SK-N-SH (cell line): Measurements from ENCODE around the gene DHODH. TPM values are rescaled to one million over a fixed set of nuclear protein-coding genes. Genes with fewer than 3 reads are reported as not detected.
A peak's percentile ranks its signal among the peaks of the same experiment; 100 is the strongest.

Experiments used
- CTCF ChIA-PET: fragments of 300-600, 350-600 bp; formaldehyde crosslinking; extraction: SDS; loops from one replicate; lab custom pipeline; 2021; lab: Yijun Ruan, JAX
- POLR2A ChIA-PET: fragments of 350-600 bp; sonication (Branson Sonifier 250); formaldehyde crosslinking; extraction: SDS; loops from one replicate; lab custom pipeline; 2020; ENCODE audit warnings: antibody characterized with exemption, inconsistent platforms; lab: Yijun Ruan, JAX
- DNase-seq: peaks from one replicate; pipeline ENCODE4 v3.0.0; 2012
- H2AFZ ChIP-seq: fragments of 200-600 bp; sonication (generic); 2 replicates; pipeline ENCODE4 v1.8.1; 2016; ENCODE audit warnings: antibody characterized with exemption, mild to moderate bottlenecking, low read depth
- H3F3A ChIP-seq: fragments of 200-600 bp; sonication (generic); replicated peaks from 2 replicates; pipeline ENCODE3; 2016; ENCODE audit warnings: antibody characterized with exemption, mild to moderate bottlenecking; ENCODE audit not compliant: insufficient read depth
- H3K27ac ChIP-seq, 2 experiments: fragments of 200-500 bp in 1 of 2; fragments of 200-600 bp in 1 of 2; sonication (Bioruptor generic) in 1 of 2; sonication (generic), shearing (Covaris generic) in 1 of 2; 2 replicates each; pipeline versions ENCODE4 v1.5.1 to v1.6.1; 2014 to 2016; ENCODE audit warnings: low read depth in 2 of 2, inconsistent platforms in 1 of 2, low read length in 1 of 2, mild to moderate bottlenecking in 1 of 2, mixed read lengths in 1 of 2
- H3K27me3 ChIP-seq: fragments of 200-600 bp; sonication (generic), shearing (Covaris generic); 2 replicates; pipeline ENCODE4 v1.6.1; 2016; ENCODE audit warnings: mixed run types; ENCODE audit not compliant: insufficient read depth
- H3K36me3 ChIP-seq, 2 experiments: fragments of 200-500 bp in 1 of 2; fragments of 200-600 bp in 1 of 2; sonication (Bioruptor generic) in 1 of 2; sonication (generic) in 1 of 2; replicated peaks in 1 of 2; 2 replicates each; pipeline versions ENCODE3 to v1.5.1; 2014 to 2016; ENCODE audit warnings: low read length in 1 of 2, mild to moderate bottlenecking in 1 of 2; ENCODE audit not compliant: insufficient read depth in 2 of 2, control insufficient read depth in 1 of 2
- H3K4me1 ChIP-seq, 2 experiments: fragments of 200-500 bp in 1 of 2; fragments of 200-600 bp in 1 of 2; sonication (Bioruptor generic) in 1 of 2; sonication (generic), shearing (Covaris generic) in 1 of 2; 2 replicates each; pipeline versions ENCODE4 v1.5.1 to v1.6.1; 2014 to 2016; ENCODE audit warnings: low read depth in 1 of 2, low read length in 1 of 2, mixed run types in 1 of 2; ENCODE audit not compliant: insufficient read depth in 2 of 2, control insufficient read depth in 1 of 2
- H3K4me2 ChIP-seq: fragments of 200-600 bp; sonication (generic), shearing (Covaris generic); 2 replicates; pipeline ENCODE4 v1.6.1; 2017; ENCODE audit warnings: mixed run types
- H3K4me3 ChIP-seq, 2 experiments: fragments of 200-500 bp in 1 of 2; fragments of 200-600 bp in 1 of 2; sonication (Bioruptor generic) in 1 of 2; sonication (generic), shearing (Covaris generic) in 1 of 2; 2 replicates each; pipeline versions ENCODE4 v1.5.1 to v1.8.1; 2014 to 2016; ENCODE audit warnings: low read depth in 2 of 2, inconsistent platforms in 1 of 2, low read length in 1 of 2, mild to moderate bottlenecking in 1 of 2, mixed read lengths in 1 of 2, moderate library complexity in 1 of 2
- H3K79me2 ChIP-seq: fragments of 200-600 bp; sonication (generic); 2 replicates; pipeline ENCODE4 v1.8.1; 2017; ENCODE audit warnings: mild to moderate bottlenecking; ENCODE audit not compliant: insufficient read depth
- H3K9ac ChIP-seq: fragments of 200-600 bp; sonication (generic); 2 replicates; pipeline ENCODE4 v1.6.1; 2017; ENCODE audit warnings: mixed run types
- H3K9me2 ChIP-seq: fragments of 200-600 bp; sonication (generic); 2 replicates; pipeline ENCODE4 v1.6.1; 2017; ENCODE audit warnings: mixed run types
- H3K9me3 ChIP-seq: fragments of 200-600 bp; sonication (generic); 2 replicates; pipeline ENCODE4 v1.6.1; 2017; ENCODE audit warnings: mixed run types, mild to moderate bottlenecking, moderate library complexity
- H4K20me1 ChIP-seq: fragments of 200-600 bp; sonication (generic); 2 replicates; pipeline ENCODE4 v1.6.1; 2017; ENCODE audit warnings: mild to moderate bottlenecking, mixed run types; ENCODE audit not compliant: insufficient read depth
- CHD2 ChIP-seq: fragments of 150-350 bp; IDR thresholded peaks from 2 replicates; pipeline ENCODE4 v1.6.1; 2018; ENCODE audit warnings: low read length; ENCODE audit not compliant: partially characterized antibody
- ELF1 ChIP-seq: IDR thresholded peaks from 2 replicates; pipeline ENCODE4 v1.4.0; 2012
- EZH2phosphoT487 ChIP-seq: fragments of 200-600 bp; sonication (generic); IDR thresholded peaks from 2 replicates; pipeline ENCODE4 v1.6.1; 2017; ENCODE audit warnings: low read depth, mixed run types, mild to moderate bottlenecking, antibody characterized with exemption, moderate library complexity, borderline replicate concordance
- FOXJ3 ChIP-seq: sonication (generic); formaldehyde crosslinking; IDR thresholded peaks from 2 replicates; pipeline ENCODE4 v1.5.1; 2020; ENCODE audit warnings: mild to moderate bottlenecking, missing genetic modification reagents
- FOXM1 ChIP-seq: IDR thresholded peaks from 2 replicates; pipeline ENCODE4 v1.4.0; 2012; ENCODE audit warnings: low read depth, mild to moderate bottlenecking
- GABPA ChIP-seq: IDR thresholded peaks from 2 replicates; pipeline ENCODE4 v1.4.0; 2012; ENCODE audit warnings: low read depth, mild to moderate bottlenecking
- GATA2 ChIP-seq: sonication (generic); formaldehyde crosslinking; IDR thresholded peaks from 2 replicates; pipeline ENCODE4 v1.5.0; 2020; ENCODE audit warnings: mild to moderate bottlenecking, missing genetic modification reagents
- JUND ChIP-seq: IDR thresholded peaks from 2 replicates; pipeline ENCODE4 v1.4.0; 2012
- MXI1 ChIP-seq: IDR thresholded peaks from 2 replicates; pipeline ENCODE4 v1.6.1; 2012; ENCODE audit warnings: mild to moderate bottlenecking, low read depth, low read length, improper control_type of control experiment
- NFIC ChIP-seq: IDR thresholded peaks from 2 replicates; pipeline ENCODE4 v1.4.0; 2012; ENCODE audit warnings: borderline replicate concordance
- NRF1 ChIP-seq: IDR thresholded peaks from 2 replicates; pipeline ENCODE4 v1.6.1; 2012; ENCODE audit warnings: low read depth, mild to moderate bottlenecking, low read length
- RAD21 ChIP-seq: IDR thresholded peaks from 2 replicates; pipeline ENCODE4 v1.6.1; 2012; ENCODE audit warnings: mild to moderate bottlenecking, low read length
- RCOR1 ChIP-seq: fragments of 150-350 bp; IDR thresholded peaks from 2 replicates; pipeline ENCODE4 v1.6.1; 2017; ENCODE audit warnings: antibody characterized with exemption, low read length
- RFX5 ChIP-seq: IDR thresholded peaks from 2 replicates; pipeline ENCODE4 v1.6.1; 2012; ENCODE audit warnings: mild to moderate bottlenecking, improper control_type of control experiment, low read length
- SIN3A ChIP-seq: IDR thresholded peaks from 2 replicates; pipeline ENCODE4 v1.6.1; 2012; ENCODE audit warnings: low read depth, mild to moderate bottlenecking, low read length, moderate library complexity, borderline replicate concordance
- TAF1 ChIP-seq: IDR thresholded peaks from 2 replicates; pipeline ENCODE4 v1.6.1; 2012; ENCODE audit warnings: low read depth, mild to moderate bottlenecking, low read length, moderate library complexity, borderline replicate concordance
- TEAD4 ChIP-seq: IDR thresholded peaks from 2 replicates; pipeline ENCODE4 v1.4.0; 2012; ENCODE audit warnings: mild to moderate bottlenecking, borderline replicate concordance; ENCODE audit not compliant: insufficient read depth
- WGBS: methylation state at CpG from one replicate; pipeline ENCODE4 v1.1.6; 2017; ENCODE audit warnings: low lambda C conversion rate; 5-methylcytosine and 5-hydroxymethylcytosine counted together
- polyA plus RNA-seq, 3 experiments: library from polyadenylated mRNA; depleted of rRNA; stranded (reverse); fragments of >200 nt; gene quantifications; 2 replicates each; pipeline ENCODE4 v1.2.3, GENCODE V29; 2012
- TF ChIP-seq, protein P1 (sequence below): IDR thresholded peaks from 2 replicates; pipeline ENCODE4 v1.4.0; 2012; ENCODE audit warnings: low read depth, borderline replicate concordance
- TF ChIP-seq, protein P2 (sequence below): IDR thresholded peaks from 2 replicates; pipeline ENCODE4 v1.4.0; 2012; ENCODE audit warnings: low read depth, borderline replicate concordance
- TF ChIP-seq, protein P3 (sequence below): IDR thresholded peaks from 2 replicates; pipeline ENCODE4 v1.6.1; 2012; ENCODE audit warnings: mild to moderate bottlenecking, low read depth, low read length, moderate library complexity
- TF ChIP-seq, protein P4 (sequence below): IDR thresholded peaks from 2 replicates; pipeline ENCODE4 v1.4.0; 2012; ENCODE audit warnings: low read depth
- TF ChIP-seq, protein P5 (sequence below): fragments of 150-350 bp; IDR thresholded peaks from 2 replicates; pipeline ENCODE4 v1.6.1; 2016; ENCODE audit warnings: mild to moderate bottlenecking, low read depth, low read length
- TF ChIP-seq, protein P6 (sequence below): IDR thresholded peaks from 2 replicates; pipeline ENCODE4; 2012

DHODH gene
- 10.9 and 11.1 TPM in 2 replicates for polyA plus RNA-seq (2012; rRNA removed)
- 8.6 and 9.4 TPM in 2 replicates for polyA plus RNA-seq (2012; cell fraction: cytosol; rRNA removed)
- polyA plus RNA-seq (2012; cell fraction: nucleus; rRNA removed), result 11.5 and 12.6 TPM in 2 replicates

DNA sequence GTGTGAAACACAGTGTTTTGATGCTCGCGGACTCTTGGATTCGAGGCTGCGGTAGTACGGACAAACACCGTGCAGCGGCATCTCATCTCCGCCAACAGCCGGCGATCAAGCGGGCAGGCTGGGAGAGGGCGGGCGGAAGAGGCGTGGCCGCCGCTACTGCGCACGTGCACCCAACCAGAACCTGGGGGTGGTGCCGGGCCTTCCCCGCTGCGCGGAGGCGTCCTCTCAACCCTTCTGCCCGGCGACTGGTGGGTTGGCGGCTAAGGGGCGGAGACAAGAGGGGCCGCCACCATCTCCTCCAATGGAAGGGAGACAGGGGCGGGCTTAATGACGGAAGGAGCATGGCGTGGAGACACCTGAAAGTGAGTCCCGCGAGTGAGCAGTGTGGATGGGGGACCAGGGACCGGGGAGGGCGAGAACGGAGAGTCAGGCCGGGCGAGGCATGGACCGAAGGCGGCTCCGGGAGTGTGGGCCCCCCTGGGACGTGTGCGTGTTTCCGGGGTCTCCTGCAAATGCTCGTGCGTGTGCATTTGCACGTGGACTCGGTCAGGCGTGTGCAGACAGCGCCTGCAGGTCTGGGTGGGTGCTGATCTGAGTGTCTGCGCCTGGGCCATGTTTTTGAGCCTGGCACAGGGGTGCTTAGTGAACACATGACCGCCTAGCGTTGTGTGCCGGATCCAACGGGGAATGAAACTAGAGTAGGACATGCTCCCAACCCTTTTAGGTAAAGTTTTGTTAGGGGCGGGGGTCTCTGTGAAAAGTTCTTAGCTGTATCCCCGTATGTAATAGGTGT, at the start of gene DHODH:
TSS of gene DHODH (plus strand) at position 321 of the 793 bp plus-strand sequence. CDS start at position 342, 21 bp downstream.
- Histone ChIP-seq H3K4me2 (peak within 1 kb of the TSS; percentile 82), H3K27me3 (no peaks in the 10 kb centered on the region), H3K9me3 (no peaks in the 10 kb centered on the region), H2AFZ (peak within 1 kb of the TSS; percentile 98), H3F3A (peaks cover 5% of the 10 kb centered on the region), H3K4me1 (no peaks in the 10 kb centered on the region; a peak in 1 of 4 replicates), H3K79me2 (peaks cover 8% of the 10 kb centered on the region; the same call in 1 of the 2 replicates), H3K27ac (peak within 1 kb of the TSS; percentile 38 to 71; a peak in 3 of 4 replicates), H3K9ac (peak within 1 kb of the TSS; percentile 64), H3K9me2 (no peaks in the 10 kb centered on the region), H4K20me1 (no peaks in the 10 kb centered on the region), H3K36me3 (peaks cover 0 to 9% of the 10 kb centered on the region in 2 experiments), H3K4me3 (peak within 1 kb of the TSS; percentile 93 to 99)
- ChIA-PET POLR2A (no interaction called here), CTCF (no interaction called here)
- 1% methylated on average over 25 of the region's 57 CpGs for WGBS
- DNase-seq, result peak; percentile 99
- TF ChIP-seq GATA2 (CRISPR knock-in tag) (no peak), FOXM1 (no peak), CHD2 (peak; percentile 60), RFX5 (peak; percentile 83), MXI1 (peak; percentile 97), RAD21 (no peak), GABPA (peak; percentile 73), EZH2phosphoT487 (no peak), RCOR1 (no peak), NRF1 (peak; percentile 80), SIN3A (no peak; the same call in none of the 2 replicates), JUND (no peak), ELF1 (peak; percentile 44; the same call in 1 of the 2 replicates), TAF1 (peak; percentile 48), TEAD4 (no peak), FOXJ3 (CRISPR knock-in tag) (no peak), NFIC (no peak)
- TF ChIP-seq, protein P1, sequence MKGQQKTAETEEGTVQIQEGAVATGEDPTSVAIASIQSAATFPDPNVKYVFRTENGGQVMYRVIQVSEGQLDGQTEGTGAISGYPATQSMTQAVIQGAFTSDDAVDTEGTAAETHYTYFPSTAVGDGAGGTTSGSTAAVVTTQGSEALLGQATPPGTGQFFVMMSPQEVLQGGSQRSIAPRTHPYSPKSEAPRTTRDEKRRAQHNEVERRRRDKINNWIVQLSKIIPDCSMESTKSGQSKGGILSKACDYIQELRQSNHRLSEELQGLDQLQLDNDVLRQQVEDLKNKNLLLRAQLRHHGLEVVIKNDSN, result 0 out of 2 replicates have a peak, but pooled peaks have one; percentile 48
- TF ChIP-seq, protein P2, sequence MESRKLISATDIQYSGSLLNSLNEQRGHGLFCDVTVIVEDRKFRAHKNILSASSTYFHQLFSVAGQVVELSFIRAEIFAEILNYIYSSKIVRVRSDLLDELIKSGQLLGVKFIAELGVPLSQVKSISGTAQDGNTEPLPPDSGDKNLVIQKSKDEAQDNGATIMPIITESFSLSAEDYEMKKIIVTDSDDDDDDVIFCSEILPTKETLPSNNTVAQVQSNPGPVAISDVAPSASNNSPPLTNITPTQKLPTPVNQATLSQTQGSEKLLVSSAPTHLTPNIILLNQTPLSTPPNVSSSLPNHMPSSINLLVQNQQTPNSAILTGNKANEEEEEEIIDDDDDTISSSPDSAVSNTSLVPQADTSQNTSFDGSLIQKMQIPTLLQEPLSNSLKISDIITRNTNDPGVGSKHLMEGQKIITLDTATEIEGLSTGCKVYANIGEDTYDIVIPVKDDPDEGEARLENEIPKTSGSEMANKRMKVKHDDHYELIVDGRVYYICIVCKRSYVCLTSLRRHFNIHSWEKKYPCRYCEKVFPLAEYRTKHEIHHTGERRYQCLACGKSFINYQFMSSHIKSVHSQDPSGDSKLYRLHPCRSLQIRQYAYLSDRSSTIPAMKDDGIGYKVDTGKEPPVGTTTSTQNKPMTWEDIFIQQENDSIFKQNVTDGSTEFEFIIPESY, result 0 out of 2 replicates have a peak, but pooled peaks have one; percentile 15
- TF ChIP-seq, protein P3, sequence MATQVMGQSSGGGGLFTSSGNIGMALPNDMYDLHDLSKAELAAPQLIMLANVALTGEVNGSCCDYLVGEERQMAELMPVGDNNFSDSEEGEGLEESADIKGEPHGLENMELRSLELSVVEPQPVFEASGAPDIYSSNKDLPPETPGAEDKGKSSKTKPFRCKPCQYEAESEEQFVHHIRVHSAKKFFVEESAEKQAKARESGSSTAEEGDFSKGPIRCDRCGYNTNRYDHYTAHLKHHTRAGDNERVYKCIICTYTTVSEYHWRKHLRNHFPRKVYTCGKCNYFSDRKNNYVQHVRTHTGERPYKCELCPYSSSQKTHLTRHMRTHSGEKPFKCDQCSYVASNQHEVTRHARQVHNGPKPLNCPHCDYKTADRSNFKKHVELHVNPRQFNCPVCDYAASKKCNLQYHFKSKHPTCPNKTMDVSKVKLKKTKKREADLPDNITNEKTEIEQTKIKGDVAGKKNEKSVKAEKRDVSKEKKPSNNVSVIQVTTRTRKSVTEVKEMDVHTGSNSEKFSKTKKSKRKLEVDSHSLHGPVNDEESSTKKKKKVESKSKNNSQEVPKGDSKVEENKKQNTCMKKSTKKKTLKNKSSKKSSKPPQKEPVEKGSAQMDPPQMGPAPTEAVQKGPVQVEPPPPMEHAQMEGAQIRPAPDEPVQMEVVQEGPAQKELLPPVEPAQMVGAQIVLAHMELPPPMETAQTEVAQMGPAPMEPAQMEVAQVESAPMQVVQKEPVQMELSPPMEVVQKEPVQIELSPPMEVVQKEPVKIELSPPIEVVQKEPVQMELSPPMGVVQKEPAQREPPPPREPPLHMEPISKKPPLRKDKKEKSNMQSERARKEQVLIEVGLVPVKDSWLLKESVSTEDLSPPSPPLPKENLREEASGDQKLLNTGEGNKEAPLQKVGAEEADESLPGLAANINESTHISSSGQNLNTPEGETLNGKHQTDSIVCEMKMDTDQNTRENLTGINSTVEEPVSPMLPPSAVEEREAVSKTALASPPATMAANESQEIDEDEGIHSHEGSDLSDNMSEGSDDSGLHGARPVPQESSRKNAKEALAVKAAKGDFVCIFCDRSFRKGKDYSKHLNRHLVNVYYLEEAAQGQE, result 0 out of 2 replicates have a peak, but pooled peaks have one; percentile 3
- TF ChIP-seq, protein P4, sequence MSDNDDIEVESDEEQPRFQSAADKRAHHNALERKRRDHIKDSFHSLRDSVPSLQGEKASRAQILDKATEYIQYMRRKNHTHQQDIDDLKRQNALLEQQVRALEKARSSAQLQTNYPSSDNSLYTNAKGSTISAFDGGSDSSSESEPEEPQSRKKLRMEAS, result peak; percentile 89
- TF ChIP-seq, protein P5, sequence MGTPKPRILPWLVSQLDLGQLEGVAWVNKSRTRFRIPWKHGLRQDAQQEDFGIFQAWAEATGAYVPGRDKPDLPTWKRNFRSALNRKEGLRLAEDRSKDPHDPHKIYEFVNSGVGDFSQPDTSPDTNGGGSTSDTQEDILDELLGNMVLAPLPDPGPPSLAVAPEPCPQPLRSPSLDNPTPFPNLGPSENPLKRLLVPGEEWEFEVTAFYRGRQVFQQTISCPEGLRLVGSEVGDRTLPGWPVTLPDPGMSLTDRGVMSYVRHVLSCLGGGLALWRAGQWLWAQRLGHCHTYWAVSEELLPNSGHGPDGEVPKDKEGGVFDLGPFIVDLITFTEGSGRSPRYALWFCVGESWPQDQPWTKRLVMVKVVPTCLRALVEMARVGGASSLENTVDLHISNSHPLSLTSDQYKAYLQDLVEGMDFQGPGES, result peak; percentile 28; the same call in 1 of the 2 replicates
- TF ChIP-seq, protein P6, sequence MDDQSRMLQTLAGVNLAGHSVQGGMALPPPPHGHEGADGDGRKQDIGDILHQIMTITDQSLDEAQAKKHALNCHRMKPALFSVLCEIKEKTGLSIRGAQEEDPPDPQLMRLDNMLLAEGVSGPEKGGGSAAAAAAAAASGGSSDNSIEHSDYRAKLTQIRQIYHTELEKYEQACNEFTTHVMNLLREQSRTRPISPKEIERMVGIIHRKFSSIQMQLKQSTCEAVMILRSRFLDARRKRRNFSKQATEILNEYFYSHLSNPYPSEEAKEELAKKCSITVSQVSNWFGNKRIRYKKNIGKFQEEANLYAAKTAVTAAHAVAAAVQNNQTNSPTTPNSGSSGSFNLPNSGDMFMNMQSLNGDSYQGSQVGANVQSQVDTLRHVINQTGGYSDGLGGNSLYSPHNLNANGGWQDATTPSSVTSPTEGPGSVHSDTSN, result peak; percentile 2; the same call in 1 of the 2 replicates
